Endothelial cell of umbilical vein (primary cell): ENCODE measurements around the gene PDYN. TPM values are rescaled to one million over a fixed set of nuclear protein-coding genes. Genes with fewer than 3 reads are reported as not detected.

Source experiments
- BruUV-seq: library from RNA; stranded (reverse); fragments of 400-500 nt; replicated peaks from 2 replicates; lab custom pipeline; 2021; lab: Mats Ljungman, UMichigan
- CTCF ChIA-PET: fragments of 300-600, 350-600 bp; sonication (Branson Sonifier 250); formaldehyde crosslinking; loops from one replicate; lab custom pipeline; 2021; ENCODE audit warnings: antibody characterized with exemption, inconsistent platforms; lab: Charles Lee
- POLR2A ChIA-PET: fragments of 300-600, 350-600 bp; sonication (Branson Sonifier 250); formaldehyde crosslinking; loops from one replicate; lab custom pipeline; 2021; ENCODE audit warnings: antibody characterized with exemption, inconsistent platforms; lab: Charles Lee
- DNase-seq: peaks from one replicate; pipeline ENCODE4 v3.0.0-alpha.2; 2011; ENCODE audit warnings: low read depth, low spot score
- FAIRE-seq: peaks from 2 replicates; lab custom pipeline; 2011; peaks lifted over from hg19 to GRCh38; lab: Jason Lieb, UNC
- H2AFZ ChIP-seq: 2 replicates; pipeline ENCODE4 v1.6.0; 2012; ENCODE audit warnings: low read depth, low read length, control low read depth, inconsistent platforms
- H3K27ac ChIP-seq: 2 replicates; pipeline ENCODE4 v1.5.1; 2011; ENCODE audit warnings: low read depth, mild to moderate bottlenecking, control low read depth, low read length, moderate library complexity; ENCODE audit not compliant: insufficient read depth
- H3K27me3 ChIP-seq, 2 experiments: 2 replicates each; pipeline versions ENCODE4 v1.6.0 to v1.6.1; 2011; ENCODE audit warnings: low read length in 2 of 2, mixed read lengths in 1 of 2; ENCODE audit not compliant: control insufficient read depth in 2 of 2, insufficient read depth in 2 of 2
- H3K36me3 ChIP-seq, 2 experiments: 2 replicates in 1 of 2; 3 replicates in 1 of 2; pipeline ENCODE4 v1.5.1; 2011; ENCODE audit warnings: low read length in 2 of 2, mild to moderate bottlenecking in 1 of 2, moderate library complexity in 1 of 2; ENCODE audit not compliant: control insufficient read depth in 2 of 2, insufficient read depth in 2 of 2; ENCODE audit errors: extremely low read depth in 1 of 2
- H3K4me1 ChIP-seq: 3 replicates; pipeline ENCODE4 v1.5.1; 2011; ENCODE audit warnings: mild to moderate bottlenecking, low read length; ENCODE audit not compliant: control insufficient read depth, insufficient read depth; ENCODE audit errors: extremely low read depth
- H3K4me2 ChIP-seq: 2 replicates; pipeline ENCODE4 v1.6.1; 2011; ENCODE audit warnings: low read length, control low read depth, mixed read lengths; ENCODE audit not compliant: insufficient read depth
- H3K4me3 ChIP-seq, 3 experiments: fragments of 200-600 bp in 1 of 3; sonication (generic), shearing (Covaris generic) in 1 of 3; replicated peaks in 1 of 3; 2 replicates each; pipeline ENCODE4 v1.5.1; 2011 to 2016; ENCODE audit warnings: control low read depth in 3 of 3, low read length in 3 of 3, mild to moderate bottlenecking in 2 of 3, inconsistent platforms in 1 of 3, low read depth in 1 of 3, moderate library complexity in 1 of 3; ENCODE audit not compliant: insufficient read depth in 1 of 3
- H3K79me2 ChIP-seq: 2 replicates; pipeline ENCODE4 v1.6.0; 2012; ENCODE audit warnings: low read length, inconsistent platforms; ENCODE audit not compliant: control insufficient read depth, insufficient read depth
- H3K9ac ChIP-seq: replicated peaks from 2 replicates; pipeline ENCODE3; 2011; ENCODE audit warnings: low read length, control low read depth; ENCODE audit not compliant: insufficient read depth; ENCODE audit errors: extremely low read depth
- H3K9me1 ChIP-seq: replicated peaks from 3 replicates; pipeline ENCODE4 v1.6.0; 2011; ENCODE audit warnings: mild to moderate bottlenecking, low read length; ENCODE audit not compliant: control insufficient read depth, insufficient read depth; ENCODE audit errors: extremely low read depth
- H3K9me3 ChIP-seq: replicated peaks from 2 replicates; pipeline ENCODE4 v1.5.1; 2012; ENCODE audit warnings: low read length, inconsistent platforms; ENCODE audit not compliant: control insufficient read depth, insufficient read depth
- H4K20me1 ChIP-seq: replicated peaks from 2 replicates; pipeline ENCODE3; 2011; ENCODE audit warnings: mild to moderate bottlenecking, low read length; ENCODE audit not compliant: control insufficient read depth, insufficient read depth; ENCODE audit errors: extremely low read depth
- CTCF ChIP-seq, 2 donors: IDR thresholded peaks; 1 replicate in 1 of 2; 2 replicates in 1 of 2; pipeline ENCODE4 v1.5.1; 2011; ENCODE audit warnings: low read length in 2 of 2, mild to moderate bottlenecking in 2 of 2, moderate library complexity in 2 of 2, control low read depth in 1 of 2, inconsistent platforms in 1 of 2, low read depth in 1 of 2; ENCODE audit not compliant: insufficient read depth in 1 of 2; ENCODE audit errors: extremely low read depth in 1 of 2
- EZH2 ChIP-seq: IDR thresholded peaks from 2 replicates; pipeline ENCODE4 v1.6.1; 2012; ENCODE audit warnings: borderline replicate concordance, low read depth, mild to moderate bottlenecking, moderate library complexity, low read length, inconsistent platforms; ENCODE audit not compliant: severe bottlenecking
- FOS ChIP-seq: IDR thresholded peaks from 2 replicates; pipeline ENCODE4 v1.6.1; 2011; ENCODE audit warnings: mild to moderate bottlenecking, low read length, moderate library complexity, borderline replicate concordance; ENCODE audit not compliant: insufficient read depth
- GATA2 ChIP-seq: IDR thresholded peaks from 2 replicates; pipeline ENCODE4 v1.7.0; 2011; ENCODE audit warnings: low read depth, mild to moderate bottlenecking, moderate library complexity, mixed read lengths, low read length; ENCODE audit not compliant: insufficient read length, insufficient read depth
- JUN ChIP-seq: IDR thresholded peaks from 2 replicates; pipeline ENCODE4 v1.6.1; 2011; ENCODE audit warnings: borderline replicate concordance, low read depth; ENCODE audit not compliant: insufficient read length, insufficient read depth
- MAX ChIP-seq: IDR thresholded peaks from 2 replicates; pipeline ENCODE4 v1.6.1; 2011; ENCODE audit not compliant: insufficient read depth, insufficient read length
- MYC ChIP-seq: IDR thresholded peaks from one replicate; pipeline ENCODE4 v1.6.1; 2011; ENCODE audit warnings: mild to moderate bottlenecking, low read depth, low read length
- POLR2A ChIP-seq: IDR thresholded peaks from 2 replicates; pipeline ENCODE4 v1.6.1; 2012; ENCODE audit warnings: low read depth, mild to moderate bottlenecking, control low read depth, low read length
- POLR2AphosphoS5 ChIP-seq: IDR thresholded peaks from 2 replicates; pipeline ENCODE4 v1.6.1; 2012; ENCODE audit warnings: low read depth, mild to moderate bottlenecking, control low read depth, low read length, moderate library complexity; ENCODE audit not compliant: insufficient read depth
- dilution Hi-C: fragments of 300-500 bp; cut with MboI; formaldehyde crosslinking; loops from one replicate; pipeline ENCODE4 v1.15.0; 2019; ENCODE audit warnings: low sequenced_read_pairs; ENCODE audit not compliant: extremely low pct_ligation_motif_present
- intact Hi-C: fragments of 100-400 bp; cut with micrococcal nuclease; formaldehyde crosslinking; loops from one replicate; pipeline ENCODE4 v1.10.0; 2022
- polyA plus RNA-seq, 4 experiments: library from polyadenylated mRNA; depleted of rRNA in 3 of 4; stranded (reverse) in 3 of 4; unstranded in 1 of 4; fragments of >200 nt; gene quantifications; 2 replicates each; pipeline versions ENCODE4 v1.2.1 to v1.2.3, GENCODE V29; 2011 to 2012; ENCODE audit warnings: missing spikeins in 1 of 4
- total RNA-seq: library from RNA; stranded (reverse); gene quantifications from 2 replicates; pipeline ENCODE4 v1.2.3, GENCODE V29; 2021

Gene PDYN
- total and polyA plus RNA-seq, 2 donors (not counting 3 experiments of a cell fraction or from before 2014, with no cell fraction given) = not detected

GRCh38 chr20:1935696-1936366 is 58.0 kb downstream of the PDYN start:
- Histone ChIP-seq H3K4me1 (no peaks in the 10 kb centered on the region), H2AFZ (no peak overlapping the region), H3K27ac (no peak overlapping the region), H3K36me3 (peaks cover 0 to 3% of the 10 kb centered on the region in 2 experiments), H3K4me3 (no peak overlapping the region), H3K4me2 (no peak overlapping the region), H3K27me3 (no peaks in the 10 kb centered on the region), H4K20me1 (no peaks in the 10 kb centered on the region), H3K9me3 (no peaks in the 10 kb centered on the region), H3K9me1 (no peaks in the 10 kb centered on the region), H3K9ac (no peak overlapping the region), H3K79me2 (no peaks in the 10 kb centered on the region)
- no peak for TF ChIP-seq POLR2AphosphoS5
- TF ChIP-seq JUN = no peak
- TF ChIP-seq EZH2 = no peak
- TF ChIP-seq MAX = no peak
- no peak for TF ChIP-seq GATA2
- TF ChIP-seq MYC = no peak
- TF ChIP-seq FOS = no peak
- TF ChIP-seq POLR2A = no peak
- no peak for TF ChIP-seq CTCF (IDR thresholded peaks at IDR 0.05; ENCODE audit: extremely low read depth in 1 of 2, insufficient read depth in 1 of 2, low read depth in 1 of 2, low read length in 2 of 2)
- no peak for FAIRE-seq
- intact Hi-C loops = no loop called here
- DNase-seq = no peak
- dilution Hi-C loops = no loop called here
- CTCF ChIA-PET = interaction anchor here (1.1 kb wide), 1 partner anchor 134 kb away, joined by 3 read pairs; no protein-coding TSS in a partner anchor
- no TSS peak for BruUV-seq
- POLR2A ChIA-PET = no interaction called here
